Stimulated activated CD8-positive, alpha-beta memory T cell treated with anti-CD3 and anti-CD28 coated beads, Interleukin-4, amount 100 ng/mL, for 4 hours (primary cell): Measurements from ENCODE around the gene BRAF.
"Not testable (repeated sequence)": the region's sequence is repeated elsewhere in the genome, so short reads cannot be mapped to it uniquely, and the experiment has no call there.

Experiments
- DNase-seq, 2 donors: peaks; one replicate each; pipeline ENCODE4 v3.0.0-alpha.2; 2020; ENCODE audit warnings: low read depth in 2 of 2, low spot score in 1 of 2

BRAF gene

GRCh38 chr7:140881507-140882228 lies 43.1 kb downstream of the BRAF start:
- DNase-seq: no peak

GRCh38 chr7:140877249-140877524 lies 47.5 kb downstream of the BRAF start:
- no peak for DNase-seq

- no peak for DNase-seq
Measured at GRCh38 chr7:140876519-140877248, 48.0 kb downstream of the BRAF start.

GRCh38 chr7:140873434-140873833 lies 51.3 kb downstream of the BRAF start:
- DNase-seq: no peak

GRCh38 chr7:140870003-140870402 lies 54.7 kb downstream of the BRAF start:
- no peak for DNase-seq

GRCh38 chr7:140869430-140869829 lies 55.3 kb downstream of the BRAF start:
- DNase-seq: no peak

- no peak for DNase-seq
Measured at GRCh38 chr7:140867467-140868462, 57.0 kb downstream of the BRAF start.

GRCh38 chr7:140866926-140867325 lies 57.8 kb downstream of the BRAF start:
- no peak for DNase-seq

GRCh38 chr7:140864732-140865131 lies 60.0 kb downstream of the BRAF start:
- DNase-seq: no peak

GRCh38 chr7:140863867-140864266 lies 60.9 kb downstream of the BRAF start:
- DNase-seq: no peak

GRCh38 chr7:140863184-140863583 lies 61.5 kb downstream of the BRAF start:
- no peak for DNase-seq

- DNase-seq: no peak
Measured at GRCh38 chr7:140857048-140857447, 67.7 kb downstream of the BRAF start.

GRCh38 chr7:140841166-140841715 lies 83.5 kb downstream of the BRAF start:
- no peak for DNase-seq

GRCh38 chr7:140831724-140832123 lies 93.0 kb downstream of the BRAF start:
- no peak for DNase-seq

GRCh38 chr7:140829720-140830119 lies 95.0 kb downstream of the BRAF start:
- no peak for DNase-seq

GRCh38 chr7:140828741-140829140 lies 96.0 kb downstream of the BRAF start:
- DNase-seq: no peak

- not testable (repeated sequence) for DNase-seq
Measured at GRCh38 chr7:140817383-140817782, 107.3 kb downstream of the BRAF start.

- peak; percentile 23 to 40 for DNase-seq
Measured at GRCh38 chr7:140810830-140811556, 113.7 kb downstream of the BRAF start.

GRCh38 chr7:140810385-140810784 lies 114.3 kb downstream of the BRAF start:
- DNase-seq: no peak

- DNase-seq: no peak
Measured at GRCh38 chr7:140778975-140779374, 145.8 kb downstream of the BRAF start.

- no peak for DNase-seq
Measured at GRCh38 chr7:140778568-140778967, 146.2 kb downstream of the BRAF start.
